Left lung (tissue), 10 donors: ENCODE measurements around the gene P2RX2. TPM values are rescaled to one million over a fixed set of nuclear protein-coding genes. Genes with fewer than 3 reads are reported as not detected.

ENCODE experiments used
- ATAC-seq: fragments of 200-7000 bp; cut with Tn5 transposase; one replicate; pipeline ENCODE4 v1.9.1; 2020; ENCODE audit warnings: moderate library complexity
- DNase-seq, 4 donors: peaks; one replicate each; pipeline ENCODE4 v3.0.0-alpha.2; 2013 to 2020
- H3K27ac ChIP-seq, 2 donors: fragments of 200-600 bp; sonication (generic) in 1 of 2; one replicate each; pipeline versions ENCODE4 v1.5.0 to v1.8.0; 2020 to 2021
- H3K27me3 ChIP-seq, 2 donors: fragments of 200-600 bp; sonication (generic) in 1 of 2; one replicate each; pipeline versions ENCODE4 v1.5.0 to v1.8.0; 2020 to 2021
- H3K36me3 ChIP-seq, 2 donors: fragments of 200-600 bp; sonication (generic) in 1 of 2; one replicate each; pipeline versions ENCODE4 v1.5.0 to v1.8.0; 2020 to 2021
- H3K4me1 ChIP-seq, 2 donors: fragments of 200-600 bp; one replicate each; pipeline ENCODE4 v1.8.0; 2021
- H3K4me3 ChIP-seq, 2 donors: fragments of 200-600 bp; sonication (generic) in 1 of 2; one replicate each; pipeline versions ENCODE4 v1.5.0 to v1.8.0; 2020 to 2021; ENCODE audit warnings: mild to moderate bottlenecking in 1 of 2
- H3K9me3 ChIP-seq, 2 donors: fragments of 200-600 bp; sonication (generic) in 1 of 2; one replicate each; pipeline versions ENCODE4 v1.5.0 to v1.8.0; 2020 to 2021
- CTCF ChIP-seq, 2 donors: fragments of 200-600 bp; sonication (generic) in 1 of 2; IDR thresholded peaks; one replicate each; pipeline versions ENCODE4 v1.5.0 to v1.8.0; 2021; ENCODE audit warnings: antibody characterized with exemption in 2 of 2
- intact Hi-C, 2 donors: fragments of 100-400 bp; cut with DNase I; formaldehyde crosslinking; loops; one replicate each; pipeline versions ENCODE4 v1.11.2 to v1.14.2; 2022
- polyA plus RNA-seq, 6 donors: library from polyadenylated mRNA; unstranded; fragments of 120-200 nt; gene quantifications; one replicate each; pipeline ENCODE4 v1.2.1, GENCODE V29; 2013; ENCODE audit not compliant: insufficient read length in 6 of 6
- total RNA-seq, 2 donors: library from RNA; stranded (reverse); fragmentation: NEBNext Ultra II Directional; extraction: Animal tissue kit (Norgen Biotek cat#: 25700); gene quantifications; one replicate each; pipeline ENCODE4 v1.2.1, GENCODE V29; 2021
- donor health status: DM: no; HTN: yes; CAD: no.
- donor health status: DM: no; HTN: no; CAD: no.

Gene P2RX2
- total and polyA plus RNA-seq, 8 donors, result 4.2 to 10.9 (median 5.3) TPM; not detected in 2

- intact Hi-C loops, result no loop called here
- peaks cover 0 to 94% of the 10 kb centered on the region in 2 donors for H3K36me3 ChIP-seq
- peak in 1 of 4 donors; percentile 37 for DNase-seq
- no peak overlapping the region for H3K4me3 ChIP-seq
- H3K27ac ChIP-seq, result no peak overlapping the region
- no peak for TF ChIP-seq CTCF (IDR thresholded peaks at IDR 0.05)
- no peaks in the 10 kb centered on the region for H3K27me3 ChIP-seq
- no peaks in the 10 kb centered on the region for H3K4me1 ChIP-seq
- no peaks in the 10 kb centered on the region for H3K9me3 ChIP-seq
- ATAC-seq, result no peak
Observed at GRCh38 chr12:132657004-132657727, 38.6 kb downstream of the P2RX2 start.

- TF ChIP-seq CTCF (IDR thresholded peaks at IDR 0.05), result no peak
- intact Hi-C loops, result no loop called here
- Histone ChIP-seq H3K36me3 (peaks cover 0 to 94% of the 10 kb centered on the region in 2 donors), H3K4me1 (peaks cover 0 to 8% of the 10 kb centered on the region in 2 donors), H3K9me3 (no peaks in the 10 kb centered on the region), H3K4me3 (no peak overlapping the region), H3K27ac (no peak overlapping the region), H3K27me3 (no peaks in the 10 kb centered on the region)
- ATAC-seq, result no peak
- DNase-seq, result no peak
Observed at GRCh38 chr12:132658149-132658894, 39.7 kb downstream of the P2RX2 start.

GRCh38 chr12:132659146-132659545 lies 40.6 kb downstream of the P2RX2 start:
- DNase-seq, result no peak
- no peaks in the 10 kb centered on the region for H3K27me3 ChIP-seq
- H3K9me3 ChIP-seq, result no peaks in the 10 kb centered on the region
- no peak for ATAC-seq
- H3K4me1 ChIP-seq, result peaks cover 0 to 9% of the 10 kb centered on the region in 2 donors
- H3K36me3 ChIP-seq, result peaks cover 0 to 94% of the 10 kb centered on the region in 2 donors
- H3K27ac ChIP-seq, result no peak overlapping the region
- TF ChIP-seq CTCF (IDR thresholded peaks at IDR 0.05), result no peak
- intact Hi-C loops, result no loop called here
- no peak overlapping the region for H3K4me3 ChIP-seq

- Histone ChIP-seq H3K27me3 (no peaks in the 10 kb centered on the region), H3K4me1 (peaks cover 0 to 14% of the 10 kb centered on the region in 2 donors), H3K4me3 (no peak overlapping the region), H3K9me3 (no peaks in the 10 kb centered on the region), H3K27ac (no peak overlapping the region), H3K36me3 (peaks cover 0 to 94% of the 10 kb centered on the region in 2 donors)
- DNase-seq (no peak), ATAC-seq (no peak)
- intact Hi-C loops, result no loop called here
- TF ChIP-seq CTCF (IDR thresholded peaks at IDR 0.05), result no peak
Observed at GRCh38 chr12:132660052-132660451, 41.5 kb downstream of the P2RX2 start.

GRCh38 chr12:132660996-132661395 lies 42.4 kb downstream of the P2RX2 start:
- H3K27ac ChIP-seq, result no peak overlapping the region
- H3K4me3 ChIP-seq, result no peak overlapping the region
- H3K27me3 ChIP-seq, result no peaks in the 10 kb centered on the region
- peaks cover 0 to 14% of the 10 kb centered on the region in 2 donors for H3K4me1 ChIP-seq
- H3K9me3 ChIP-seq, result no peaks in the 10 kb centered on the region
- ATAC-seq, result no peak
- DNase-seq, result no peak
- TF ChIP-seq CTCF (IDR thresholded peaks at IDR 0.05), result no peak
- H3K36me3 ChIP-seq, result peaks cover 0 to 97% of the 10 kb centered on the region in 2 donors
- intact Hi-C loops, result no loop called here
